NCI-H748 treated with DMSO at 0.1 percent for 48 hours (cell line): ENCODE measurements around the gene CRIP1.
A peak's percentile ranks its signal among the peaks of the same experiment; 100 is the strongest.

Source experiments
- DNase-seq: peaks from one replicate; lab custom pipeline; 2025; lab: John Stamatoyannopoulos, UW

The CRIP1 gene

DNA sequence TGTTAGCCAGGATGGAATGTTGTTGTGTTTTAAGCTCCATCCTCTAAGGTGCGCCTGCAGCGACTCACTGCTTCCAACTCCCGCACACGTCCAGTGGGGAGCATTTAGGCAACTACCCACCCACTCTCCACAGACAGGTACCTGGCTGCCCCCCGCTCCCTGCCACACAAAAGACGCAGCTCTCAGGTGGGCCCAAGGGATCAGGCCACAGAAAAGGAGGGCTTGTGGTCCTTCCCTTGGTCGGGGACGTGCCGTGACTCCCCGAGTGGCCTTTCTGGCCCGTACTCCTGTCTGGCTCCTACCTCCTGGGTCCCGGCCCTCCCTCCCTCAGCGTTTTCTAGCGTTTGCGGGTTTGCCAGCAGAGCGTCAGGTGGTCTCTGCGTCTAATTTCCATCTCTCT lies 20.6 kb downstream of the CRIP1 start:
- no peak for DNase-seq

DNA sequence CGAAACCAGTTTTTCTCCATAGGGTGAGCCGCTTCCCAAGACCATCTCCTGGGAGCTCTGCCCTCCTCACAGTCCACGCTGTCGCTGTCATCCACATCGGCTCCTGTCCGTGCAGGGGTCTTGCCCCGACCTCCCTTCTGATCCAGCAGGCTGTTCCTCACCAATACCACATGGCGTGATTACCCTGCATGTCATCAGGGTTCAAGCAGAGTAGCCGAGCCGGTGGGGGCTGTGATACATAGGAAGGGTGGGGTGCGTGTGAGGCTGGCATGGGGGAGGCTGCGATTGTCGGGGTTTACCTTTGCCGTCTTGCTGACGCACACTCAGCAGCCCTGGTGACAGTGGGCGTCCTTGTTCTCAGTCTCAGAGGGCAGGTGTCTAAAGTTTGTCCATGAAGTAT lies 21.4 kb downstream of the CRIP1 start:
- DNase-seq, result no peak

DNA sequence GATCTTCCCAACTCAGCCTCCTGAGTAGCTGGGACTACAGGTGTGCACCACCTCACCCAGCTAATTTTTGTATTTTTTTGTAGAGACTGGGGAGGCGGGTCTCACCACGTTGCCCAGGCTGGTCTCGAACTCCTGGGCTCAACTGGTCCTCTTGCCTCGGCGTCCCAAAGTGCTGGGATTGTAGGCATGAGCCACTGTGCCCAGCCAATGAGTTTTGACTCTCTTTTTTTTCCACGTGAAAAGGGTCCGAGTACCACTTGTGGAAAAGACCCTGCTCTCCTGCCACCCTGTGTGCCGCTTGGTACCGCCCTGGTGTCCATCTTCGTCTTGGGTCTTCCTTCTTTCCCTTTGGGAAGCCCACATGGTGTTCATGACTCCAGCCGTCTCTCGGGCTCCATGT lies 21.9 kb downstream of the CRIP1 start:
- no peak for DNase-seq

DNA sequence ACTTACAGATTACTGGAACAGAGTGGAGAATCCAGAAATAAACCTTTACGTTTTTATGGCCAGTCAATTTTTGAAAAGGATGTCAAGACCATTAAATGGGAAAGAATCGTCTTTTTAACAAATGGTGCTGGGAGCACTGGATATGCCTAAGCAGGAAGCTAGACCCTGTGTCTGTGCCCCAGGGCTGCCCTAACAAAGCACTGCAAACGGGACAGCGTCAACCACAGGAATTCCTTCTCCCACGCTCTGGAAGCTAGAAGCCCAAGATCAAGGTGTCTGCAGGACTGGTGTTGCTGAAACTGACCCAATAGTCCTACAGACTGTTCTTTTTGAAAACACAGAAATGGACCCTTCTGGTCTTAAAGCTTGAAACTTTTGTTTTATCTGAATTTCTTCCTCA lies 30.4 kb downstream of the CRIP1 start:
- DNase-seq, result no peak

DNA sequence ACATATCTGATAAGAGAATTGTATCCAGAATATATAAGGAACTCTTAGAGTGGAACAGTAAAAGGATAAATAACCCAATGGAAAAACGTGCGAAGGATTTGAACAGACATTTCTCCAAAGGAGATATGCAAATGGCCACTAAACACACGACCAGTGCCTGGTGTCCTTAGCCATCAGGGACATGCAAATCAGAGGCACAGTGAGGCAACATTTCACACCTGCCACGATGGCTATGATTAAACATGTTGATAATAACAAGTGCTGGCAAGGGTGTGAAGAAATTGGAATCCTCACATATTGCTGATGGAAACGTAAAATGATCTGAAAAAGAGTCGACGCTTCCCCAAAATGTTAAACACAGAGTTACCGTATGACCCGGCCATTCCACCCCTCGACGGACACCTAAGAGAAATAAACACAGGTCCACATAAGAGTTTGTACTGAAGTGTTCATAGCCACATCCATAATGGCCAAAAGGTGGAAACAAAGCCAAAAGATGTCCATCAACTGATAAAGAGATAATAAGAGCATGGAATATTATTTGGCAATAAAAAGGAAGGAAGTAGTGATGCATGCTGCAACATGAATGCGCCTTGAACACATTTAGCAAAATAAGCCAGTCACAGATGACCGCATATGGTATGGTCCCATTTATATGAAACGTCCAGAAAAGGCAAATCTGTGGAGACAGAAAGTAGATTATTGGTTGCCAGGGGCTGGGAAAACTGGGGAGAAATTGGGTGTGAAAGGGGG lies 33.4 kb downstream of the CRIP1 start:
- DNase-seq, result no peak

DNA sequence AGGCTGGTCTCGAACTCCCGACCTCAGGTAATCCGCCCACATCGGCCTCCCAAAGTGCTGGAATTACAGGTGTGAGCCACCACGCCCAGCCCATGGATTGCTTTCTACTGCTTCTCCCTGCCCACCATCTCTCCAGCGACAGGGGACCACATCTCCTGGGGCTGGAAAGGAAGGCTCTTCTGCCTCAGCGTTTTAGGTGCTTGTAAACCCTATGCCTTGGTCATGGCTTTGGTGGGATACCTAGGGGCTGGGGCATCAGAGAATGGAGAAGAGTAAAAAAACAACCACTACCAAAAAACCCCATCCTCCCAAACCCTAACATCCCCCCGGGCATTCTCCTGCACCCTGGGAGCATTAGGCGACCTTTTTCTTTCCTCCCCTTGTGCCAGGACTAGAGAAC lies 38.6 kb downstream of the CRIP1 start:
- no peak for DNase-seq

DNA sequence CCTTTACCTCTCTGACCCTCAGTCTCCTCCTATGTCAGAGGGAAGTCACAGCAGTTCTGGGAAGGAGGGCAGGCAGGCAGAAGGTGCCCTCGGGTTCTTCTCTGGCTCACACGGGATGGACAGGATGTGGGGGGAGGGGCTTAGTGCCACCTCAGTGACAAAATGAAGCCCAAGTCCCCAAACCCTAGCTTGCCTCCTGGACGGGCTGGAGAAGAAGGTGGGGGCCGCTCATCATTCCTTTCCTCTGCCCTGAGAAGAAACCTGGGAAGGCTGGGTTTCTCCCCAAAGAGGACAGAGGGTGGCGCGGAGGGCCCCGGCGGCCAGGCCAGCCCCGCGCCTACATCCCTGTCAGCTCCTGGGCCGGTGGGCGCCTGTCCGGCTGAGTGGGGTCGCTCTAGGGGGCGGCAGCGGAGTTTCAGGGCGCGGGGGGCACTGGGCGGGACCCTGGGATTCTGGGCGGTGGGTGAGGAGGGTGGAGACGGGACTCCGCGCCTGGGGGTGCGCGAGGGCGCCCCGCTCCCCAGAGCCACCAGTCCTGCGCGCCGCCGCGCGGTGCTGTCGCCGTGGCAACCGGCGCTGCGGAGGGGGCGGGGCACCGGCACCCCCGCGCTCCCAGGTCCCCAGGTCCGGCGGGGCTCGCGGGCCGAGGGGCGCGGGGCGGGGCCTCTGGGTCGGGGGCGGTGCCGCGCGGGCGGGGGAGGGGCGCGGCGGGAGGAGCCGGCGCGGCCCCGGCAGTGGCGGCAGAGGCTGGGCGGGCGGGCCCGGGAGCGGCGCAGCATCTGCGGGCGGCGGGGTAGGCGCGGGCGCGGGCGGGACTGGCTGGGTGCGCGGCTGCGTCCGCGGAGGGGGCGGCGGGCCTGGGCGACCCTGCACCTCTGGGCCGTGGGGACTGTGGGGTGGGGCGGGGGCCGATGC lies 39.4 kb downstream of the CRIP1 start, which contains the start of gene TMEM121:
Gene TMEM121, plus strand, starts transcription at position 723 of the 915 bp plus-strand sequence. CDS start 2,252 bp downstream, outside the sequence.
- no peak for DNase-seq

DNA sequence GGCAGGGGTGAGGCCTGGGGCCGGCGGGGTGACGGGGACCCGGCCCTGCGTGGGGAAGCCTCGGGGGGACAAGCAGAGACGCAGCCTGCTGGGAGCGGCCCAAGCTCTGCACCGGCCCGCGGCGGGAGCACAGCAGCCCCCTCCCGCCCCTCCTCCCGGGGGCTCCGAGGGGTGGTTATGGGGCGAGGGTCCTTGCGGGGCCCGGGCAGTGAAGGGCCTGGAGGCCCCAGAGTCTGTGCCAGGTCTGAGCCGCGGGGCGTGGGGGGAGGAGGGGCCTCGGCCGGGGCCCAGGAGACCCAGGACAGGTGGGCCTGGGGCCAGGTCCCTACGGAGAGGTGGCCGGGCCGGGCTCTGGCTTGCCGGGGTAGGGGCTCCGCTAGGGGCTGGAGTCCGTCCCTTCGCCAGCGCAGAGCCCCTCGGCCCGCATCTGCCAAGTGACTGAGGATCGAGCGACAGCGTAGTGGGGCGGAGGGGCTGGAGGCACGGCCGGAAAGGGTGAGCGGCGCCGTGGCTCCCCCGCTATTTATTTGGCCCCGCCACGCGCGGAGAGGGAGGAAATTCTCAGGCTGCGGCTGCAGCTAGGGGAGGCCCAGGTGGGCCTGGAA lies 40.2 kb downstream of the CRIP1 start:
- DNase-seq, result no peak

DNA sequence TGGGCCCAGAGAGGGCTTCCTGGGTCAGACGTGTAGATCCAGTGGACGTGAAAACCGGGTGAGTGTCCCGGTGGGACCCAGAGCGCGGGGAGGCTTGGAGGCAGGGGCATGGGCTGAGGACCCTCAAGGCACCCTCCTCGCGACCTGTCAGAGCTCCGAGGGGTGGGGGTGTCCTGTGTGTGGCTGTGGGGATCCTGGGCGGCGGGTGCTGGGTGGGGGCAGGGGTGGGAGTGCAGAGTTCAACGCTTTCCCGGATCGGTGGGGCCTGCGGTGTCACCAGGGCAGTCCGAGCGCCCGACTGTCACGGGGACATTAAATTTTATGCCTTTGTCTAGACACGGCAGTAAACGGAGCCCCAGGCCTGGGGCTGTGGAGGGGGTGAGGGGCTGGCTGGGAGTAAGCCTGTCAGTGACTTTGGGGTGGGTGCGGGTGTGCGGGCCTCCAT lies 40.7 kb downstream of the CRIP1 start:
- no peak for DNase-seq

DNA sequence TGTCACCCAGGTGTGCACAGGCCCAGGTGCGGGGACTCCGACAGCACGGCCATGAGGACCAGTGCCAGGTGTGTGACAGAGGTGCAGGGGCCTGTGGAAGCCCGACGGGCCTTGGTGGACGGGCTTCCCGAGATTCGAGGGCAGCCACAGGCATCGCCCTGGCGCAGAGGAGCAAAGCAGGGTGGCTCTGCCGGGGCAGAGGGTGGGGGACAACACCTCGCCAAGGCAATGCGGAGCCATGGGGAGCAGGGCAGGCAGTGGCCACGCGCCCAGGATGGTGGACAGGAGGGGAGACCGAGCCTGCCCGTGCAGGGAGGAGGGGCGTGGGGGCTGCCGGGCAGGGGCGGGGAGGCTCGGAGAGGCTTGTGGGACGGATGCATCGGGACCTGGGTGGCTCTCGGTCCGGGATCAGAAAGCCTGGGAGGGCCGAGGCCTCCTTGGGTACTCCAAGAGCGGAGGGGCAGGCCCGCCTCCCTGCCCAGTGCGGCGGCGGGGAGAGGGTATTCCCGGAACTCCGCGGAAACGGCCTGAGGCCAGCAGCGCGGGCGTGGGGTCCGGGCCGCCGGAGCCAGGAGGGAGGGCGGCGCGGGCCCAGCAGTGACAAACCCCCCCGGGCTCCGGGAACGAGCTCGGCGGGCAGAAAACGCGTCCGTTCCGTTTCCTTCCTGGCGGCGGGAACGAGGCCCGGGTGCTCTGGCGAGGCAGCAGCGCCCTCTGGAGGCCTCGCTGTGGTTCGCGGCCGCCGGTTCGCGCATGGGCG lies 41.3 kb downstream of the CRIP1 start:
- DNase-seq, result peak; percentile 53

DNA sequence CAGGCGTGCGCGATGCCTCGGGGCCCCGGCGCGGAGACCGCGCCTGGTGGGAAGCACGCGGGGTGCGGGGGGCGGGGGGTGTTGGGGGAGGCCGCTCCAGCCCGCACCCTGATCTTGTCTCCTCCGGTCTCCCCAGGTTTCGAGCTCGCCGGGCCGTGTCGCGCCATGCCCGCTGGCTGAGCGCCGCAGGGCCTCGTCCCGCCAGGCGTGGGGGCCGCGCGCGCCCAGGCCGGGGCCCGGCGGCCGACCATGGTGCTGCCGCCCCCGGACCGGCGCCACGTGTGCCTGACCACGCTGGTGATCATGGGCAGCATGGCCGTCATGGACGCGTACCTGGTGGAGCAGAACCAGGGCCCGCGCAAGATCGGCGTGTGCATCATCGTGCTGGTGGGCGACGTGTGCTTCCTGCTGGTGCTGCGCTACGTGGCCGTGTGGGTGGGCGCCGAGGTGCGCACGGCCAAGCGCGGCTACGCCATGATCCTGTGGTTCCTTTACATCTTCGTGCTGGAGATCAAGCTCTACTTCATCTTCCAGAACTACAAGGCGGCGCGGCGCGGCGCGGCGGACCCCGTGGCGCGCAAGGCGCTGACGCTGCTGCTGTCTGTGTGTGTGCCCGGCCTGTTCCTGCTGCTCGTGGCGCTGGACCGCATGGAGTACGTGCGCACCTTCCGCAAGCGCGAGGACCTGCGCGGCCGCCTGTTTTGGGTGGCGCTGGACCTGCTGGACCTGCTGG lies 42.1 kb downstream of the CRIP1 start:
- DNase-seq, result no peak

DNA sequence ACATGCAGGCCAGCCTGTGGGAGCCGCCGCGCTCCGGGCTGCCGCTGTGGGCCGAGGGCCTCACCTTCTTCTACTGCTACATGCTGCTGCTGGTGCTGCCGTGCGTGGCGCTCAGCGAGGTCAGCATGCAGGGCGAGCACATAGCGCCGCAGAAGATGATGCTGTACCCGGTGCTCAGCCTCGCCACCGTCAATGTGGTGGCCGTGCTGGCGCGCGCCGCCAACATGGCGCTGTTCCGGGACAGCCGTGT lies 42.6 kb downstream of the CRIP1 start:
- no peak for DNase-seq

DNA sequence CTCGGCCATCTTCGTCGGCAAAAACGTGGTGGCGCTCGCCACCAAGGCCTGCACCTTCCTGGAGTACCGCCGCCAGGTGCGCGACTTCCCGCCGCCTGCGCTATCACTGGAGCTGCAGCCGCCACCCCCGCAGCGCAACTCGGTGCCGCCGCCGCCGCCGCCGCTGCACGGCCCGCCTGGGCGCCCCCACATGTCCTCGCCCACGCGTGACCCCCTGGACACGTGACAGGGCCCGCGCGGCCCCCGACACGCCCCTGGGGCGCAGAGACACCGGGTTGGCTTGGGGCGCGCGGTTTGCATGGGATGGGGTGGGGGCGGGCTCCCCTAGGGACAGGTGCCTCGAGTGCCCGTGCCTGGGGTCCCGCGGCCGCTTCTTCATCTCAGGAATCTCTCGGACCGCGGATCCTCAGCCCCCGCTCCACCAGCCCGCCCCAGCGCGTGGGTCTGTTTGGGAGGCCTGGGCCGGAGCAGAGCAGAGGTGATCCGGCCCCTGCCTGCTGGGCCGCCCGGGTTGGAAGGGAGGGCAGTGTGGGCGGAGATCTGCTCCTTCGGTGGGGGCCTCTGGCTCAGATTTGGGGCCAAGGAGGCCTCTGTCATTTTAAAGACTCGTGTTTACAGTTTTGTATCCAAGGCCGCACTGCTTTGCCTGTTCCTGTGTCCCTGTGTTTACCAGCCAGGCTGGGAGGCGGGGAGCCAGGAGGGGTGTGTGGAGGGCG lies 43.0 kb downstream of the CRIP1 start:
- DNase-seq, result no peak

DNA sequence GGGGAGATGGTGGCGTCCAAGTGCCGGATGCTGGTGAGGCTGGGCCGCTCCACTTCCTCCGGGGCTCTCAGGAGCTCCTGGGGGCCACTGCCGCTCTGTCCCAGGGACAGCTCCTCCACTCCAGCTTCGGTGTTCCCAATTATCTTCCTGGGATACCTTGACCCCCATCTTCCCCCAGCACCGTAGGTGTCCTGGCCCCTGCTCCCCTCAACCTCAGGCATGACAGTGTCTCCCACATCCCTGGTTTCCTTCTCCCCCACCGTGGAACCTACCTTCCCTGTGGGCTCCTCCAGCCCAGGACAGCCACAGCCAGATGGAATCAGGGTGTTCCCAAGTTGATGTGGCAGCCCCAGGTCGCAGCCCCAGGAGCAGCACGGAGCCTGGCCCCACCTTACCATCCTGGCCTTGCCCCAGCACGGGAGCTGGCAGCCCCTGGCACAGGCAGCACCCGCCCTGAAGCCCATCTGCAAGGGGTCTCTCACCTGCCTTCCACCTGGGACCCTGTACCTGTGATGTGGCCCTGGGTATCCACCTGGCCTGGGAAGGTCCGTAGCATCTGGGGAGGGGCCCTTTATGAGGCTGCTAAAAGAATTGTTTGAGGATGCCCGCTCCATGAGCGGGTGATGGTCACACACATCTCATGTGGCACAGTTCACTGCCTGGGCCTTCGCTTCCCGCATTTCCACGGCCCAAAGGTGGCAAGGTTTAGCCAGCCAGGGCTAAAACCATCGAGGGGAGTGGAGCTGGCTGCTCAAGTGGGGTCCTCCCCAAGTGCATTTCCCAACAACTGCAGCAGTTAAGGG lies 43.8 kb downstream of the CRIP1 start:
- DNase-seq, result no peak

DNA sequence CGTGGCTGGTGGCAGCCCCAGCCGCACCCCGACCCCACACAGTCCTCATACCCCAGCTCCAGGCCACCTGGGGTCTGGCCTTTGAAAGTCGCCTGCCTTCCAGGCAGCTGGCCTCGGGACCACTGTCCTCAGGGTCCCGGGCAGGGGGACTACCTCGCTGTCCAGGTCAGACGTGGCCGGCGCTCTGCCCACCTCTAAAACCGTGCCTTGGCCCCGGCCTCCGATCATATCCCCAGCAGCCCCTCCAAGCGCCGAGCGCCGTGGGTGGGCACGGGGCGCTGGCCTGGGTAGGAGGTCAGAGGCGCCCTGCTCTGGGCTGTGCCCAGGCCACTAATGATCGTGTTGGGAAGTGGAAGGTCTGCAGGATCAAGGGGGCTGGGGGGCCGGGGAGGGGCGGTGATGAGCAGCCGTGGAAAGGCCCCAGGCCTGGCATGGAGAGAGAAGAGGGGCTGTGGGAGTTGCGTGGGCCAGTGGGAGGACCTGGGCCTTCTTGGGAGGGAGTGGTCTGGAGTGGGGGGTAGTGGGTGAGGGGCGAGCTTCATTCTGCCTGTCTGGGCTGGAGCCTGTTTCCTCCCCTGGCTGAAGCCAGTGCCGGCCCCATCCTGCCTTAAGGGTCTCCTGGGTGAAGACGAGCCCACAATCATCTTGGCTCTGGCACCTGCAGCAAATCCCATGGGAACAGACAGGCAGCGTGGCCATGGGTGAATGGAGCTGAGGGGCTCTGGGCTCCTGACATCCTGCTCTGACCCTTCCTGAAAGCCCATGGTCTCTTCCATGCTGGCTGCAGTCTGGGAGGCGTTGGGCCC lies 44.6 kb downstream of the CRIP1 start:
- DNase-seq, result no peak

DNA sequence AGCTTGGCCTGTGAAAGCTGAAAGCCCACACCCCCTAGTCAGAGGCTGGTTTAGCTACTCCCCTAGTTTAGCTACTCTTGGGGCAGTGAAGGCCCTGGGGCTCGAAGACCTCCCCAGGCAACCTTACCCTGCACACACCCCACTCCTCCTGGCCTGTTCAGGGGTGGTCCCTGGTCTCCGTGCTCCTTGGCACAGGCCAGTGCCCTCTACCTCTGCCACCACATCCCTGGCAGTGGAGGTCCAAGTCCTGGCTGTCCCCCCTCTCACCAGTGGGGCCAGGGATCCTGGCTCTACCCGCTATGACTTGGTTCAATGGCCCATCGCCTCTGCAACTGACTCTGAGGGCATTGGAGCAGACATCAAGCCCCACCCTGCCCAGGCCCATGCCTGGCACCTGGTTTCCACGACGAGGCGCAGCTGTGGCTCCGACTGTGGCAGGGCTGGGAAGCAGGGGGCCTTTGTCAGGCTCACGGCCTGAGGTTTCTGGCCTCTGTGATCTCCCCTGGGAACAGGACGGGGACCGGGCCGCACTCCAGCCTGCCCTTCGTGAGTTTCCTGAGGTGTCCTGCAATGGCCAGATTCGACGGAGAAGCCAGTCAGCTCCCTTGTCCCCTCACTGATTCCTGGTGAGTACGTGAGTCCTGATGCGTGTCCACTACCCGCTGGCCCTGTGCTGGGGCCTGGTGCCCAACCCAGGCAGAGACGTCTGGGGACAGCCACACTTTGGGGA lies 45.4 kb downstream of the CRIP1 start:
- DNase-seq, result no peak

DNA sequence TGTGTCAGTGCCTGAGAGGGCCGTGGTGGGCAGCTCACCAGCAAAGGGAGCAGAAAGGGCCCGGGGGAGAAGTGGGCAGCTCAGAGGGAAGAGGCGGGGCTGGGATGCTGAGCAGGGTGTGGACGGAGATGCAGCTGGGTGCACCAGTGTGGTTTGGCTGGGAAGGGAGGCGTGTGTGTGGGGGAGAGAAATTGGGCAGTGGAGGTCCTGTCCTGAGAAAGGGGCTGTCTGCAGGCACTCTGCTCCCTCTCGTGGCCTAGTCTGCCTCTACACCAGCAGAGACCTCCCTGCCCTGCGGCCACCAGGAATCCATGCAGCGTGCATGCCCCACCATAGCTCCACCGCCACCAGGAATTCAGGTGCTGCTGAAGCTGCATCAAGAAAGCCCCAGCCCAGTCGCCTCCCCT lies 46.1 kb downstream of the CRIP1 start:
- DNase-seq, result no peak

DNA sequence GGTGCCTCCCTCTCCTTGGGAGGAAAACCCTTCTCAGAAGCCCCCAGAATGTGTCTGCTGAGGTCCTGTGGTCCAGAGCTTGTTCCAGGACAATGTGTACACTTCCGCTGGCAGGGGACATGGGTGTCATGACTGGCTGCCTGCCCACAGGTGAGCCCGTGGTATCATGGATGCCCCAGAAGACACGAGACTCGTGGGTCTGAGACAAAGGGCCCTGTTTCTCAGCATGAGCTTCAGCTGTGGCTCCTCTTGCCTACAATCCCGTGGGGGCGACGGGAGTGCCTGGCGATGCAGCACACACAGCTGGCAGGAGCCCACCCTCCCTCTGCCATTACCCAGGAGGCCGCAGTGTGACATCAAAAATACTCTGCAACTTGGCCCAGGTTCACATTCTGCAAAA lies 46.7 kb downstream of the CRIP1 start:
- DNase-seq, result no peak
